Measurements from ENCODE around the gene ACER2. TPM values are rescaled to one million over a fixed set of nuclear protein-coding genes. Genes with fewer than 3 reads are reported as not detected.

Gene ACER2
- total and polyA plus RNA-seq, 10 of the 15 experiments (the other 5 are each of a cell fraction or from before 2014, with no cell fraction given) = 0.07 to 3.1 (median 2.2) TPM

- Histone ChIP-seq H4K20me1 (ENCODE audit: control insufficient read depth, insufficient read depth) (no peaks in the 10 kb centered on the region), H3K4me3 (no peak overlapping the region), H3K4me2 (ENCODE audit: control insufficient read depth, insufficient read depth) (no peak overlapping the region), H3K27me3 (replicated peaks in 1 of 2; ENCODE audit: control insufficient read depth in 2 of 2, insufficient read depth in 2 of 2, low read length in 1 of 2) (no peaks in the 10 kb centered on the region; a peak in 1 of 4 replicates), H2AFZ (ENCODE audit: control insufficient read depth, low read depth, low read length) (no peak overlapping the region), H3K9me3 (replicated peaks; ENCODE audit: control insufficient read depth, insufficient read depth, low read length) (no peaks in the 10 kb centered on the region), H3K4me1 (ENCODE audit: control insufficient read depth, insufficient read depth, low read length) (no peaks in the 10 kb centered on the region), H3K9ac (ENCODE audit: control insufficient read depth, insufficient read depth, low read length) (no peak overlapping the region), H3K79me2 (ENCODE audit: control insufficient read depth, insufficient read depth, low read length) (no peaks in the 10 kb centered on the region), H3K36me3 (ENCODE audit: control insufficient read depth in 2 of 2, insufficient read depth in 2 of 2, low read length in 1 of 2) (no peaks in the 10 kb centered on the region), H3K27ac (ENCODE audit: control insufficient read depth, insufficient read depth) (no peak overlapping the region)
- in situ Hi-C loops (cut with MboI) = loop anchor here (10.0 kb wide), 1 partner anchor 64 kb away; no protein-coding TSS in a partner anchor
- ATAC-seq = no peak
- no peak for FAIRE-seq
- no TSS peak for BruUV-seq (replicated peaks)
- ChIA-PET SMC1A (ENCODE audit: uncharacterized antibody, unreplicated experiment) (no interaction called here), RAD21 (ENCODE audit: unreplicated experiment) (no interaction called here), CTCF (no interaction called here), POLR2A (no interaction called here)
- WGBS (ENCODE audit: insufficient coverage, insufficient replicate concordance, low lambda C conversion rate, missing lambda C conversion rate) = 12% methylated on average over 10 of the region's 10 CpGs
- no peak for TF ChIP-seq POLR2AphosphoS5 (IDR thresholded peaks at IDR 0.05; ENCODE audit: low read length)
- no peak for TF ChIP-seq PBX3 (IDR thresholded peaks at IDR 0.05; ENCODE audit: insufficient replicate concordance, low read depth, low read length)
- no peak for TF ChIP-seq FOXM1 (IDR thresholded peaks at IDR 0.05; ENCODE audit: low read depth, low read length)
- TF ChIP-seq GABPA (IDR thresholded peaks at IDR 0.05; ENCODE audit: low read depth) = no peak
- no peak for TF ChIP-seq SPI1 (IDR thresholded peaks at IDR 0.05; ENCODE audit: borderline replicate concordance, insufficient read depth, low read depth, low read length)
- no peak for TF ChIP-seq MEF2B (IDR thresholded peaks at IDR 0.05; ENCODE audit: partially characterized antibody, poor library complexity, severe bottlenecking)
- no peak for TF ChIP-seq ZNF207 (IDR thresholded peaks at IDR 0.05; ENCODE audit: borderline replicate concordance)
- TF ChIP-seq USF2 (IDR thresholded peaks at IDR 0.05; ENCODE audit: borderline replicate concordance, low read depth, low read length) = no peak
- TF ChIP-seq HDAC2 (IDR thresholded peaks at IDR 0.05) = no peak
- TF ChIP-seq MYB (IDR thresholded peaks at IDR 0.05; ENCODE audit: borderline replicate concordance, low read depth, low read length) = no peak
- no peak for TF ChIP-seq SREBF1 (IDR thresholded peaks at IDR 0.05; ENCODE audit: low read length)
- no peak for TF ChIP-seq POLR2AphosphoS2 (IDR thresholded peaks at IDR 0.05; ENCODE audit: low read depth, low read length)
- TF ChIP-seq RAD21 (IDR thresholded peaks at IDR 0.05; ENCODE audit: insufficient read depth, low read depth, low read length) = no peak
- intact Hi-C loops (cut with micrococcal nuclease; ENCODE audit: unreplicated experiment) = no loop called here
- no peak for DNase-seq (ENCODE audit: low read depth, low spot score)
Observed at GRCh38 chr9:19481121-19481870, 72.5 kb downstream of the ACER2 start.

Data from GM12878 (cell line).